PFSK-1 (cell line): ENCODE data around the gene NLRP5.

Source experiments
- FOXP2 ChIP-seq: optimal IDR thresholded peaks from 2 replicates; pipeline ENCODE3; 2011; ENCODE audit warnings: borderline replicate concordance, control low read depth, inconsistent platforms; ENCODE audit not compliant: insufficient read depth; ENCODE audit errors: extremely low read length, extremely low read depth
- POLR2AphosphoS5 ChIP-seq: IDR thresholded peaks from 2 replicates; pipeline ENCODE4 v1.6.1; 2012; ENCODE audit warnings: low read depth, mild to moderate bottlenecking, control low read depth, low read length, moderate library complexity
- SIN3A ChIP-seq: IDR thresholded peaks from 2 replicates; pipeline ENCODE4 v1.6.1; 2012; ENCODE audit warnings: mild to moderate bottlenecking, low read length, moderate library complexity, borderline replicate concordance; ENCODE audit not compliant: insufficient read depth
- TAF1 ChIP-seq: IDR thresholded peaks from 2 replicates; pipeline ENCODE4 v1.6.1; 2012; ENCODE audit warnings: low read length, control low read depth, borderline replicate concordance; ENCODE audit not compliant: insufficient read depth
- TF ChIP-seq, protein P1 (sequence below), 2 experiments: IDR thresholded peaks; 2 replicates each; pipeline versions ENCODE4 v1.6.1 to v1.8.0; 2011 to 2012; ENCODE audit warnings: low read depth in 2 of 2, low read length in 2 of 2, control low read depth in 1 of 2, inconsistent platforms in 1 of 2, mild to moderate bottlenecking in 1 of 2, moderate library complexity in 1 of 2; ENCODE audit not compliant: insufficient read depth in 1 of 2

The NLRP5 gene

DNA sequence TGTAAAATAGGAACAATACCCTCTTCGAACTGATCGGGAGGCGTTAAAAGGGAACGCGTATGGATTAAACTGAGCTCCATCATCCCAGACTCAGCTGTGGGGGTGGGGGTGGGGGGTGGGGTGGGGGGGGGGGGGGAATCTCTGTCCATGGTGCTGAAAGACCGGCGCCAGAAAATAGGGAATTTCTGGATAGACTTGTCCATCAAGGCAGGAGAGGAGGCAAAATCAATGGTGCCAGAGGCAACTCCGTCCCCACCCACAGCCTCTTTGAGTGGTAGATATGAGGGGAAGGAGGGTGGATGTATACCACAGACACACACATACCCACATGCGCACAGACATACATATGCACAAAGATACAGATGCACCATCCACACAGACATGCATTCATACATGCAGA is 97.1 kb downstream of the NLRP5 start:
- TF ChIP-seq, protein P1, sequence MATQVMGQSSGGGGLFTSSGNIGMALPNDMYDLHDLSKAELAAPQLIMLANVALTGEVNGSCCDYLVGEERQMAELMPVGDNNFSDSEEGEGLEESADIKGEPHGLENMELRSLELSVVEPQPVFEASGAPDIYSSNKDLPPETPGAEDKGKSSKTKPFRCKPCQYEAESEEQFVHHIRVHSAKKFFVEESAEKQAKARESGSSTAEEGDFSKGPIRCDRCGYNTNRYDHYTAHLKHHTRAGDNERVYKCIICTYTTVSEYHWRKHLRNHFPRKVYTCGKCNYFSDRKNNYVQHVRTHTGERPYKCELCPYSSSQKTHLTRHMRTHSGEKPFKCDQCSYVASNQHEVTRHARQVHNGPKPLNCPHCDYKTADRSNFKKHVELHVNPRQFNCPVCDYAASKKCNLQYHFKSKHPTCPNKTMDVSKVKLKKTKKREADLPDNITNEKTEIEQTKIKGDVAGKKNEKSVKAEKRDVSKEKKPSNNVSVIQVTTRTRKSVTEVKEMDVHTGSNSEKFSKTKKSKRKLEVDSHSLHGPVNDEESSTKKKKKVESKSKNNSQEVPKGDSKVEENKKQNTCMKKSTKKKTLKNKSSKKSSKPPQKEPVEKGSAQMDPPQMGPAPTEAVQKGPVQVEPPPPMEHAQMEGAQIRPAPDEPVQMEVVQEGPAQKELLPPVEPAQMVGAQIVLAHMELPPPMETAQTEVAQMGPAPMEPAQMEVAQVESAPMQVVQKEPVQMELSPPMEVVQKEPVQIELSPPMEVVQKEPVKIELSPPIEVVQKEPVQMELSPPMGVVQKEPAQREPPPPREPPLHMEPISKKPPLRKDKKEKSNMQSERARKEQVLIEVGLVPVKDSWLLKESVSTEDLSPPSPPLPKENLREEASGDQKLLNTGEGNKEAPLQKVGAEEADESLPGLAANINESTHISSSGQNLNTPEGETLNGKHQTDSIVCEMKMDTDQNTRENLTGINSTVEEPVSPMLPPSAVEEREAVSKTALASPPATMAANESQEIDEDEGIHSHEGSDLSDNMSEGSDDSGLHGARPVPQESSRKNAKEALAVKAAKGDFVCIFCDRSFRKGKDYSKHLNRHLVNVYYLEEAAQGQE (IDR thresholded peaks at IDR 0.05; ENCODE audit: insufficient read depth in 1 of 2, low read depth in 2 of 2, low read length in 2 of 2): peak; percentile 75 to 88
- no peak for TF ChIP-seq SIN3A
- TF ChIP-seq TAF1: no peak
- TF ChIP-seq POLR2AphosphoS5: no peak
- no peak for TF ChIP-seq FOXP2

DNA sequence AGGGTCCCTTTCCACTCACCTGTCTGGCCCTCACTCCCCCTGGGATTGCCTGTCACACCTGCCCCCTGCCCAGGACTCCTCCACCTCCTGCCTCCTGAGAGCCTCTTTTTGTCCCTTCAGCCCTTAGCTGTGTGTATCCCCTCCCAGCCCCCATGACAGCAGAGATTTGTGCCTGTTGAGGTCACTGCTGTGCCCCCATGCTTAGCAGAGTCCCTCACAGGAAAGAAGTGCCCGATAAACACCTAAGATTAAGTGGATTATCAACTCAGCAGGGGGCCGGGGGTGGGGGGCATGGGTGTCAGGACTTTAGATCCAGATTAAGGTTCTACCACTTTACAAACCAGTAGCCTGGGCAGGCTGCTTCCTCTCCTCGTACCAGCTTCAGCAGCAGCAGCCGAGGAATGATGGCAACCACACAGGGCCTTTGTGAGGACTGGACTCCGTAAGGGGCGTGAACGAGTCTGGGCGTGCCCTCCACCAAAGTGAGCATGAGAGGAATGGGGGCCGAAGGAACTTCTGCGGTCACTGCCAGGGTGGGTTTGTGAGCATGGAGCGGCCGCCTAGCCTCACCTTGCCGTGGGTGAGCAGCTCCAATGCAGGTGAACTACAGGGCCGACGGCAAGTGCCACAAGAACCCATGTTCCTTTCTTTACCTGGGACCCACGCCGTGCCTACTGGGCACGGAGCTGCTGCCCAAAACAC is 98.4 kb downstream of the NLRP5 start:
- TF ChIP-seq, protein P1 (IDR thresholded peaks at IDR 0.05; ENCODE audit: insufficient read depth in 1 of 2, low read depth in 2 of 2, low read length in 2 of 2): no peak
- TF ChIP-seq POLR2AphosphoS5 (no peak), SIN3A (no peak), FOXP2 (no peak), TAF1 (no peak)

DNA sequence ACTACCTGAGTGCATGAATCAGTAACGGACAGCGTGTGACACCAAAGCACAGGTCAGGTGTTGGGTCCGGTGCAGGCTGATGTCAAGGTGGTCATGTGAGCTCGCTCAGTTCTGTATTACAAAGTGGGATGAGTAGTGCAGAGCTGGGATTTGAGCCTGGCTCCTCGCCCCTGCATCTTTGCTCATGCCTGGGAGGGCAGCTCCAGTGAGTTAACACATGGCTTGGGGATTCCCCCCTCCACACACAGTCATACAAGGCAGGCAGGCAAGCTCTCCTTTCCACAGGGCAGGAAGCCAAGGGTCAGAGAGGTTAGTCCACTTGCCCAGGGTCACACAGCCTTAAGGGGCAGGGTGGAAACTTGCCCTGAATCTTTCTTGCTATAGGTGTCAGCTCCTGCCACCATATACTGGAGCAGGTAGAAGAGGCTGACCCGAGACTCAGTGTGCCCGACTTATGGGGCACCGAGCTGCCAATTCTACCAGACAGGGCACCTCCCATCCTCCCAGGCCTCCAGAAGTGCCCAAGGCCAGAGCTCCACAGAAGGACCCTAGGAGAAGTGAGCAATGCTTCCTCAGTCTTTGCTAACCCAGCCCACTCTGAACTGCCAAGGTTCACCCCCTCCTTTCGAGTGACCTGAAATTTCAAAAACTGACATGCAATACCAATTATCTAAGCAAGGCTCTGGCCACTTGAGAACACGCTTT is 99.1 kb downstream of the NLRP5 start:
- no peak for TF ChIP-seq POLR2AphosphoS5

DNA sequence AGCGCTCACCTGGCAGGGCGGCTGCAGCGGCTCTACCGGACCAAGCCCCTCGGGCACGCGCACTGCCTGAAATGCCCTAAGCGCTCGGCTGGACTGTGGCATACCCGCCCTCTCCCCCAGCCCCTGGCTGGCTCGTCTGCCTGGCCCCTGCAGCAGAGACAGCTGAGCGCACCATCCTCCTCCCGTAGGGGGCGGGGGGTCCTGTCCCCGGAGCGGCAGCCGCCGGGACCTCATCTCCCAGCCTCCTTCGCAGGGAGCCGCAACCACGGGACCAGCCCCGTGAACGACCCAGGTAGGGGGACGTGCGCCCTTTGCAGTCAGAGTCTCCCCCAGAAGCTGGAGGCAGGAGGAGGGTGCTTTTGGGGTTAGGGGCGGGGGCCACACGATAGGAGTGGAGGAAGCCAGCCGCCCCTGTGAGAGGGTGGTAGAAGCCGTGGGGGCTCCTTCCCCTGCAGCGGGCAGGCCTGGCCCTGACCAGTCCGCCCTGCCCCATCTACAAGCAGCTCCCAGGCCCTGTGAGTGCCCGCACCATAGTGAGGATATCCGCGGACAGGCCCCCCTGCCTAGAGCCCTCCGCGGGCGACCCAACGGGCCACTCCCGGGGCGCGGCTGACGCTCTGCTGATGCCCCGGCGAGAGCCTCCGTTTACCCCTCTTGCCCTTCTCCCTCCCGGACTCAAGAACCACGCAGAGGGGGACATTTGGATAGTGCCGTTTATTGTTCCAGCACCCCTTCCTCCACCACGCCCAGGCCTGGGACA is 100.3 kb downstream of the NLRP5 start:
- no peak for TF ChIP-seq POLR2AphosphoS5
- TF ChIP-seq, protein P1 (IDR thresholded peaks at IDR 0.05; ENCODE audit: insufficient read depth in 1 of 2, low read depth in 2 of 2, low read length in 2 of 2): no peak
- no peak for TF ChIP-seq FOXP2
- TF ChIP-seq TAF1: no peak
- TF ChIP-seq SIN3A: no peak

DNA sequence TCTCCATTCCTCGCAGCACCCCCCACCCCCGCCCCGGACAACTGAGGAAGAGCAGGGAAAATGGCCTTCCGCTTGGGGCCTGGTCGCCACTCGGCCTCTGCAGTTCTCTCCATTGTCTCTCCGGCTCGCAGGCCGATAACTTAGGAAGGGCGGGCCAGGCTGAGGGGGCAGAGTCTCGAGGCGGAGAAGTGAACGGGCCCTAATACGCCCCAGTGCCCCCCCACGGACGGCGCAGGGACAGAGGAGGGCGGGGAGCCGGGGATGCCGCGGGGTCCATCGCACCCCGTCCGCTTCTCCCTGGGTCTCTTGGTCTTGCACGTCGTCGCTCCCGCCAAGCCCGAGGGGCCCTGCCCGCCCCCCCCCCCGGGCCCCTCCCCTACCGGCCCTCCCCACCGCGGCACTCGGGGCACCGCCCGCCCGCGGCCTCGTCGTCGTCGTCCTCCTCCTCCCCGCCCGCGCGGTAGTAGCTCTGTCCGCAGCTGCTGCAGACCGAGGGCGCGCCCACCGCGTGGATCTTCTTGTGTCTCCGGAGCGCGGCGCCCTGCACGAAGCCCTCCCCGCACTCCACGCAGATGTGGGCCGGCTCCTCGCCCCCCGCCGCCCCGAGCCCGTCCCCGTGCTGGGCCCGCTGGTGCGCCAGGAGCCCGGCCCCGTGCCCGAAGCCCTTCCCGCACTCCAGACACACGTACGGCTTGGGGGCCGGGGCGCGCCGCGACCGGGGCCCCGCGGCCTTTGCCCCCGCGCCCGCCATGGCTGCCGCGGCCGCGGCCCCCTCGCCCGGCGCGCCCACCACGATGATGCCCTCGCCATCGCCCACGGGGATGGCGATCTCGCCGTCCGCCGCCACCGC is 101.3 kb downstream of the NLRP5 start:
- TF ChIP-seq SIN3A (no peak), TAF1 (no peak), POLR2AphosphoS5 (no peak), FOXP2 (no peak)
- TF ChIP-seq, protein P1 (IDR thresholded peaks at IDR 0.05; ENCODE audit: insufficient read depth in 1 of 2, low read depth in 2 of 2, low read length in 2 of 2): no peak
